HG03439 (cell line): ENCODE data around the gene SRM.
A peak's percentile ranks its signal among the peaks of the same experiment; 100 is the strongest.
"Not testable (repeated sequence)": the region's sequence is repeated elsewhere in the genome, so short reads cannot be mapped to it uniquely, and the experiment has no call there.

ENCODE experiments used
- ATAC-seq: cut with Tn5 transposase; IDR thresholded peaks from one replicate; pipeline ENCODE4 v1.9.1; 2021; ENCODE audit warnings: mild to moderate bottlenecking, moderate library complexity; ENCODE audit not compliant: unreplicated experiment

Gene SRM

DNA sequence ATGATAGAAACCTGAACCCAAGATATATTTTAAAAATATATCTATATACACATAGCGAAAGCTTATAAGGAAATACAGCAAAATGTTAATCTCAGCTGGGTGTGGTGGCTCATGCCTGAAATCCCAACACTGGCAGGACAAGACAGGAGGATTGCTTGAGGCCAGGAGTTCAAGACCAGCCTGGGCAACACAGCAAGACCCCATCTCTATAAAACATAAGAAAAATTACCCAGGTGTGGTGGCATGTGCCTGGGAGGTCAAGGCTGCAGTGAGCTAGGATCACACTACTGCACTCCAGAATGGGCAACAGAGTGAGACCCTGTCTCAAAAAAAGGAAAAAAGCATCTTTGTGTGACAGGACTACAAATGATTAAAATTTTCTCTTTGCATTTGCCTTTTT lies 6.0 kb upstream of the SRM start:
- ATAC-seq: no peak

- ATAC-seq: no peak
These were observed 5.1 kb upstream of the SRM start for GRCh38 chr1:11064942-11065341.

GRCh38 chr1:11063937-11064537 lies 4.2 kb upstream of the SRM start:
- ATAC-seq: not testable (repeated sequence)

GRCh38 chr1:11062965-11063401 lies 3.2 kb upstream of the SRM start:
- no peak for ATAC-seq

DNA sequence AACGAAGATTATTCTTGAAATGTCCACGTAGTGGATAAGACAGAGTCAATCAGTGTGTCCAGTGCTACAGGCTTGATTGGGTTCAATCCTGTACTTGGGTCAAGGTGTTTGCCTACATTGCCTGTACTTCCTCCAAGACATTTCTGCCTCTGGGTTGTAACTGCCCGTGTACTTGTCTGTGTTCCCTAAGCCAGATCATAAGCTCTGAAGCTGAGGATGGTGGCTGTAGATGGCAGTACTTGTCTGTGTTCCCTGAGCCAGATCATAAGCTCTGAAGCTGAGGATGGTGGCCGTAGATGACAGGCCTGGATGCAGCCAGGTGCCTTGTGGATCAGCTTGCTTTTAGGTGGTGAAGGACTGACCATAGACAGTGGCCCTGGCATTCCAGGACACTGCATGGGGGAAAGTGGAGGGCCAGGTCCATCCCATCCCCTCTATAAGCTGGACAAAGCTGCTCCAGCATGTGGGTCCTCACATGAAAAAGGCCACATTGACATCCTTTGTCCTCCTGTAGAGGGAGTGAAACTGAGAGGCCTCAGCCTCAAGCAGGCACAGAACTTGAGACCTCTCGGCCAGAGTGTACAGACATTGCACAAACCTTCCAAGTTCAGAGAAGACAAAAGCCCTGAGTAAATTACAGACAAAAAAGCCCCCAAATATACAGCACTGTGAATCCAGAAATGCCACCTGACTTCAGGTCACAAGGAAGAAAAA lies 2.0 kb upstream of the SRM start:
- no peak for ATAC-seq

DNA sequence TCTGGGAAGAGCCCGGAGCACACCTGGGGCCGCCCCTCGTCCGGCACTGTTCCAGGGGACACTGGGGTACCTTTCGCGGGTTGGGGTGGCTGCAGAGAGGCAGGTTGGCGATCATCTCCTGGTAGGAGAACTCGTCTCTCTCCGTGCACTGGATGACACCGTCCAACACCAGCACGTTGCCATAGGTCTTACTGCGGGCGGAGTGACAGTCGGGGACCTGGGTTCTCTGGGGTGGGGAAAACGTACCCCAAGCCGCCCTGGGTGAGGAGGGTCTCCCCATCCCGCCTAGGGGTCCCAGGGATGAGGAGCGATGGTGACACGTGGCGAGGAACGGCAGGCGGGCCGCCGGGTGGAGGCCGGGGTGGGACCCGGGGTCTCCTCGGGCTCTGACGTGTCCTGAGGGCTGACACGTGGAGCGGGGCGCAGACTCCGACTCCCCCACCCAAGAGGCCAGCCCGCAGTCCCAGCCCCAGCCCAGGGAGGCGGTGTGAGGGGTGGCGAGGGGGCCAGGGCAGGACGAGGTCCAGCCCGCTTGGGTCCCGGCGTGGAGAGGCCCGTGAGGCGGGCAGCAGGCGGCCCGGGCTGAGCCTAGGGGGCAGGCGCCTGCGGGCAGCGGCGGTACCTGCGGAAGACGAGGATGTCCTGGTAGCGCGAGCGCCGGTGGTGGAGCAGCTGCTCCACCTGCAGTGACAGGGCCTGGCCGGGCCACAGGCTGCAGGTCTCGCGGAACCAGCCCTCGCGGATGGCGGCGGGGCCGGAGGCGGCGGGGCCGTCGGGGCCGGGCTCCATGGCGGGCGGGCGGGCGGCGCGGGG lies 457 bp downstream of the SRM start:
- peak; percentile 30 for ATAC-seq

- ATAC-seq: no peak
These were observed 1.1 kb downstream of the SRM start for GRCh38 chr1:11058595-11059154.

DNA sequence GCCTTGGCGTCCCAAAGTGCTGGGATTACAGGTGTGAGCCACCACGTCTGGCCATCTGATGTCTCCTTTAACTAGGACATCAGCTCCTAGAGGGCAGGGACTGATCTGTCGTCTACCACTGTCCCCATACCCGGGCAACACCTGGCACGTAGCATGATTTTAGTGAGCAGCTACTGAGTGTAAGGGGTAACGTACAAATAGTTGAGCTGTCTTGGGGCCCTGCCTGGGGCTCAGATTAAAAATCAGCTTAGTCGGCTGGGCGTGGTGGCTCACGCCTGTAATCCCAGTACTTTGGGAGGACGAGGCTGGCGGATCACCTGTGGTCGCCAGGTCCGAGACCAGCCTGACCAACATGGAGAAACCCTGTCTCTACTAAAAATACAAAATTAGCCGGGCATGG lies 1.8 kb downstream of the SRM start:
- no peak for ATAC-seq

- ATAC-seq: no peak
These were observed 2.3 kb downstream of the SRM start for GRCh38 chr1:11057477-11057876.

- ATAC-seq: no peak
These were observed 3.3 kb downstream of the SRM start for GRCh38 chr1:11056504-11056903.

- no peak for ATAC-seq
These were observed 4.1 kb downstream of the SRM start for GRCh38 chr1:11055676-11056075.

- ATAC-seq: no peak
These were observed 5.2 kb downstream of the SRM start for GRCh38 chr1:11054666-11055065.

DNA sequence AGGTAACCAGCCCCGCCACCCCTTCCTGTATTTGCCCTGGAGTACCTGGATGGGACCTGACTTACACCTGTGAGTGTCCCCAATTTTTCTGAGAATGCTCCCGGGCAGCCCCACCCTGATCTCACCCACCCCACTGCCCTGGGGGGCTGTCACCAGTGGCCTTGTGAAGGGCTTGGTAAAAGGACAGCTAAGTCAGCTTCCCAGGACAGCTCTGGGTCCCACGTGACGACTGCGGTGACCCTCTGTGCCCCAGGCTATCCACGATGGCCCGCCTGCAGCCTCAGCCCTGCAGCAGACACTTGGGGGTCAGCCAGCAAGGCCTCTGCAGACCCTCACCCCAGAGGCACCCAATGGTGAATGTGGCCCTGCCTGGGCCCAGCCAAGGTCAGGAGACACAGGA lies 5.6 kb downstream of the SRM start:
- no peak for ATAC-seq

DNA sequence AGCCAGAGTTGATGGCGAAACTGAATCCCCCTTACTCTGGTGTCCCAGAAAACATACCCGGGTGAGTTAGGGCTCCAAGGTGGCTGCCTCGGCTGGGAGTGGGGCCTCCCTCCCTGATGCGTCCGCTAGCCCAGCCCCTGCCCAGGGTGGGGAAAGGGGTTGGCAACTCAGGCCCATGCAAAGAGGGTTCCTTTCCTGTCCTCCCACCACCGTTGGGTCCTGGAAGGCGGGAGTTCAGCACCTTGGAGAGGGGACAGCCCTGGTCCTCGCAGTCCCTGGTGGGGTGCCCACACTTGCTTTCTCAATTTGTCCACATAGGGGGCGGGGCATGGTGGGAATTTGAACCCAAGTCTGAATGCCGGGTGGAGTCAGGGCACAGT lies 6.1 kb downstream of the SRM start:
- ATAC-seq: no peak

DNA sequence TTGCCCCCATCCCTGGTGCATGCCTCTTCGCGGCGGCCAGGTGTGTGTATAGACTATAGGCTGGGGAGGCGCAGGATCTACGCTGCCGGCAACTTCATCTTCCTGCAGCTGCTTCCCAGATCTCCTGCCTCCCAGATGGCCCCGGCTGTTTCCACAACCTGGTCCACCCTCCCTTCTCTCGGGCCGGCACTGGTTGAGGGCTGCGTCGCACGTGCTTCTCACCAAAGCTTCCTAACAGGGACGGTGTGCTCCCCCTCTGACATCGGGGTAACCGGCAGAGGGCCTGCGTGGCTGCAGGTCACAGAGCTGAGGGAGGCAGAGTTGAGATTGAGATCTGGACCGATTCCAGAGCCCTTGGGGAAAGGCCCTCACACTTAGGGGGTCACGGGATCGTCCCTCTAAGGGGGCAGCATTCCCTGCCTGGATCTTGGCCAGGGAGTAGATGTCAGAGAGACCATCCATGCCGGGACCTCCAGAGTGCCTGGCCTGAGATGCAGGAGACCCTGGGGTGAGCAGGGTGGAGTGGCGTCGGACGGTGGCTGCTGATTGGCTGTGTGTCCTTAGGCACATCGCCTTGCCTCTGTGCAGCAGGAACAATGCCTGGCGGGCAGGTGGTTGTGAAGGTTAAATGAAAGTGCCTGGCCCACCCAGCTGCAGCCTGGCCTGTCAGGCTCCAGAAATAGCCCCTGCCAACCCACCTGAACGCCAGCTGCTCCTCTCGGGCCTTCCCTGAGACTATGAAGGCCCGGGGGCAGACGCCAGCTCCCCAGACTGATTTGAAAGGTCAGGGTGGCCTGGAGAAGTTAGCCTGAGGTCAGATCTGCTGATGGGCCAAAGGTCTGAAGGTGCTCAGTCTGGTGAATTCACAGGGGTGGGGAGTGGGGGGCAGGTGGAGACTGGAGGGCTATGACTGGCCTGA lies 6.7 kb downstream of the SRM start:
- ATAC-seq: no peak

DNA sequence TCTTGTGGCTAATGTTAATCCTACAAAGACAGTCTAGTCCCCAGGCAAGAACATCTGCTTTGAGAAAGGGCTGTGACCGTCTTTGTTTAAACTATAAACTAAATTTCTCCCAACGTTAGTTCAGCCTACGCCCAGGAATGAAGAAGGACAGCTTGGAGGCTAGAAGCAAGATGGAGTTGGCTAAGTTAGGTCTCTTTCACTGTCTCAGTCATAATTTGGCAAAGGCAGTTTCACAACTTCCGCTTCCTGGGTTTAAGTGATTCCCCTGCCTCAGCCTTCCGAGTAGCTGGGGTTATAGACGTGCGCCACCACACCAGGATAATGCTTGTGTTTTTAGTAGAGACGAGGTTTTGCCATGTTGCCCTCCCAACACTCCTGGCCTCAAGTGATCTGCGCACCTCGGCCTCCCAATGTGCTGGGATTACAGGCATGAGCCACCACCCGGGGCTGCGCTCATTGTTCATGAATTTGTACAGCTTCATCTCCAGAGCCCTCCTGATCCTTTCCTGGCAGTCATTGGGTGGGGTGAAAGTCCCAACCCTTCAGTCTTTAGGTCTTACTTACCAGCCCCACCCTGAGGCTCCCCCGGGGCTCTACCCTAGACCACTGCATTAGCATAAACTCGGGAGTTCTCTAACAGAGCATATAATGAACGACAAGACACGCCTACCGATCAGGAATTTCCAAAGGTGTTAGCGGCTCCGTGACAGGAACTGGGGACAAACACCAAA lies 7.9 kb downstream of the SRM start:
- no peak for ATAC-seq

GRCh38 chr1:11051121-11051520 lies 8.7 kb downstream of the SRM start:
- not testable (repeated sequence) for ATAC-seq

DNA sequence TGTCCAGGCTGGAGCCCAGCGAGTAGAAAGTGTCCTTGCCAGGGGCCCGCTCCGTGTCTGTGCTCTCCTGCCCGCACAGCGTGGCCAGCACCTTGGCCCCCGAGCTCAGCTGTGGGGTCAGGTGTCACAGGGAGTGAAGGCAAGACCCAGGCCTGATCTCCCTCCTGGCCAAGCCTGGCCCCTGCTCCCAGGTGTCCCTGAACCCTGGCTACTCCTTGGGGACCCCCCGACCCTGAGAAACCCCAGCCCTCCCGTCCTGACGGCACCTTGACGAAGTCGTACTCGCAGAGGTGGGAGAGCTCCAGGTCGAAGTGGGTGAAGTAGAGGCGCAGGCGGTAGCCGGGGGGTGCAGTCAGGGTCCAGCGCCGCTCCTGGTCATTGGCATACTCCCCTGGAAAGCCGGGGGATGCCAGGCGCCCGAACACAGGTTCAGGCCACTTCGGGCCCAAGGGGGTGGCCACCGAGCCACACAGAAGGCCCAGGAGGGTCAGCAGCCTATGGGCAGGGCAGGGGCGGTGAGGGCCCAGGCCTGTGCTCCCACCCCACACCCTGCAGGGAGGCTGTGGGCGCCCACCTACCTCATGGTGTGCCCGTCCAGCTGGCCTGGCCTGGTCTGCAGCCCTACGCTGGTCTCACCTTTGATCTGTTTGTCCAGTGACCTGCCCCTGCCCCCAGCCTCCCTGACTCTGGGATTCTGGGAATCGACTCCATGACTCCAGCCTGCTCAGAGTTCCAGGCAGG lies 13.0 kb downstream of the SRM start, which contains the start of gene MASP2:
TSS of gene MASP2 (minus strand) at position 615 of the 741 bp plus-strand sequence. CDS start at position 583, 32 bp downstream.
- no peak for ATAC-seq

- ATAC-seq: no peak
These were observed 13.6 kb downstream of the SRM start for GRCh38 chr1:11046270-11046566.
